ENCODE data around the gene FAM3D. TPM values are rescaled to one million over a fixed set of nuclear protein-coding genes. Genes with fewer than 3 reads are reported as not detected.
"Not testable (repeated sequence)": the region's sequence is repeated elsewhere in the genome, so short reads cannot be mapped to it uniquely, and the experiment has no call there.

FAM3D gene
- polyA plus RNA-seq, 2 of the 4 experiments (the other 2 are of a cell fraction), result not detected

- POLR2A ChIA-PET, result no interaction called here
- WGBS (ENCODE audit: missing lambda C conversion rate), result 25% methylated on average over 6 of the region's 6 CpGs
- H3K4me2 ChIP-seq, result no peak overlapping the region
- CTCF ChIA-PET, result no interaction called here
- no peak overlapping the region for H3K4me3 ChIP-seq
- DNase-seq (ENCODE audit: low read depth in 1 of 2, low spot score in 1 of 2), result no peak
- no peaks in the 10 kb centered on the region for H3K9me3 ChIP-seq
- no peak overlapping the region for H3K27ac ChIP-seq
- H3K4me1 ChIP-seq, result no peaks in the 10 kb centered on the region
- ATAC-seq, result no peak
- TF ChIP-seq SMC3 (IDR thresholded peaks at IDR 0.05) (no peak), HOXB13 (CRISPR knock-in tag; IDR thresholded peaks at IDR 0.05; ENCODE audit: low read depth) (no peak), E2F6 (IDR thresholded peaks at IDR 0.05; ENCODE audit: borderline replicate concordance, low read depth) (no peak), TFCP2L1 (CRISPR knock-in tag; IDR thresholded peaks at IDR 0.05) (no peak), MYC (IDR thresholded peaks at IDR 0.05; ENCODE audit: borderline replicate concordance, low read length) (no peak), CEBPB (IDR thresholded peaks at IDR 0.05) (no peak), ZC3H11A (IDR thresholded peaks at IDR 0.05) (no peak), BCL3 (IDR thresholded peaks at IDR 0.05) (no peak), EHF (CRISPR knock-in tag; IDR thresholded peaks at IDR 0.05) (no peak), RARB (CRISPR knock-in tag; IDR thresholded peaks at IDR 0.05) (no peak), HOXA7 (CRISPR knock-in tag; IDR thresholded peaks at IDR 0.05) (no peak)
- no peak for FAIRE-seq
These were observed 13.5 kb upstream of the FAM3D start for GRCh38 chr3:58679974-58680666.

- ChIA-PET CTCF (no interaction called here), POLR2A (no interaction called here)
- Histone ChIP-seq H3K4me3 (no peak overlapping the region), H3K27ac (no peak overlapping the region), H3K9me3 (no peaks in the 10 kb centered on the region), H3K4me2 (no peak overlapping the region), H3K4me1 (no peaks in the 10 kb centered on the region)
- TF ChIP-seq ESRRA (IDR thresholded peaks at IDR 0.05; ENCODE audit: borderline replicate concordance, low read length), result no peak
- no peak for TF ChIP-seq FOSB (CRISPR knock-in tag; IDR thresholded peaks at IDR 0.05)
- no peak for TF ChIP-seq HDAC2 (IDR thresholded peaks at IDR 0.05)
- TF ChIP-seq ZSCAN20 (CRISPR knock-in tag; IDR thresholded peaks at IDR 0.05), result no peak
- no peak for TF ChIP-seq HMGXB4 (CRISPR knock-in tag; IDR thresholded peaks at IDR 0.05; ENCODE audit: borderline replicate concordance)
- TF ChIP-seq KDM1A (IDR thresholded peaks at IDR 0.05; ENCODE audit: low read depth), result no peak
- no peak for TF ChIP-seq FOSL2 (IDR thresholded peaks at IDR 0.05)
- TF ChIP-seq FOSL2 (CRISPR knock-in tag; IDR thresholded peaks at IDR 0.05), result no peak
- no peak for TF ChIP-seq ZFP36 (IDR thresholded peaks at IDR 0.05; ENCODE audit: borderline replicate concordance, partially characterized antibody)
- no peak for TF ChIP-seq JUN (IDR thresholded peaks at IDR 0.05)
- TF ChIP-seq MYC (IDR thresholded peaks at IDR 0.05; ENCODE audit: borderline replicate concordance, low read length), result no peak
- TF ChIP-seq RCOR1 (IDR thresholded peaks at IDR 0.05; ENCODE audit: low read depth, low read length), result no peak
- TF ChIP-seq HOXB5 (CRISPR knock-in tag; IDR thresholded peaks at IDR 0.05), result no peak
- no peak for TF ChIP-seq TFCP2L1 (CRISPR knock-in tag; IDR thresholded peaks at IDR 0.05)
- TF ChIP-seq RARB (CRISPR knock-in tag; IDR thresholded peaks at IDR 0.05), result no peak
- FAIRE-seq (no peak), DNase-seq (ENCODE audit: low read depth in 1 of 2, low spot score in 1 of 2) (no peak), ATAC-seq (no peak)
- 45% methylated on average over 6 of the region's 6 CpGs for WGBS (ENCODE audit: missing lambda C conversion rate)
These were observed 12.9 kb upstream of the FAM3D start for GRCh38 chr3:58679446-58679845.

- FAIRE-seq; H3K4me1 ChIP-seq; H3K27ac ChIP-seq; H3K4me3 ChIP-seq; H3K9me3 ChIP-seq; H3K4me2 ChIP-seq; ATAC-seq; CTCF ChIA-PET; POLR2A ChIA-PET; DNase-seq (ENCODE audit: low read depth in 1 of 2, low spot score in 1 of 2): not testable (repeated sequence)
- WGBS (ENCODE audit: missing lambda C conversion rate), result 48% methylated on average over 6 of the region's 13 CpGs
These were observed 11.8 kb upstream of the FAM3D start for GRCh38 chr3:58678177-58678970.

All from A549 (cell line).